GM21528 (cell line): ENCODE data around the gene ARFGAP1.

Source experiments
- ATAC-seq: cut with Tn5 transposase; IDR thresholded peaks from one replicate; pipeline ENCODE4 v1.9.1; 2021; ENCODE audit warnings: mild to moderate bottlenecking, moderate library complexity; ENCODE audit not compliant: unreplicated experiment, low FRiP score

The ARFGAP1 gene

GRCh38 chr20:63317061-63317460, 44.4 kb downstream of the ARFGAP1 start:
- no peak for ATAC-seq

GRCh38 chr20:63317601-63318291, 45.1 kb downstream of the ARFGAP1 start:
- ATAC-seq: no peak

GRCh38 chr20:63318391-63319163, 46.0 kb downstream of the ARFGAP1 start:
- no peak for ATAC-seq

- ATAC-seq: no peak
Measured at GRCh38 chr20:63319164-63320040, 46.8 kb downstream of the ARFGAP1 start.

- no peak for ATAC-seq
Measured at GRCh38 chr20:63320041-63320511, 47.5 kb downstream of the ARFGAP1 start.

GRCh38 chr20:63320616-63321147, 48.1 kb downstream of the ARFGAP1 start:
- no peak for ATAC-seq

GRCh38 chr20:63321148-63321831, 48.7 kb downstream of the ARFGAP1 start:
- no peak for ATAC-seq

- no peak for ATAC-seq
Measured at GRCh38 chr20:63322146-63322932, 49.7 kb downstream of the ARFGAP1 start.

GRCh38 chr20:63322933-63323273, 50.3 kb downstream of the ARFGAP1 start:
- ATAC-seq: no peak

GRCh38 chr20:63323357-63323981, 50.9 kb downstream of the ARFGAP1 start:
- no peak for ATAC-seq

- ATAC-seq: no peak
Measured at GRCh38 chr20:63325021-63325471, 52.4 kb downstream of the ARFGAP1 start.

GRCh38 chr20:63325554-63326313, 53.1 kb downstream of the ARFGAP1 start:
- no peak for ATAC-seq

- no peak for ATAC-seq
Measured at GRCh38 chr20:63326314-63327230, 54.0 kb downstream of the ARFGAP1 start.

- no peak for ATAC-seq
Measured at GRCh38 chr20:63327231-63327745, 54.7 kb downstream of the ARFGAP1 start.

GRCh38 chr20:63328026-63328700, 55.5 kb downstream of the ARFGAP1 start:
- no peak for ATAC-seq

GRCh38 chr20:63328718-63329275, 56.2 kb downstream of the ARFGAP1 start:
- ATAC-seq: no peak
